ENCODE measurements around the gene KLK4.

Gene KLK4, protein sequence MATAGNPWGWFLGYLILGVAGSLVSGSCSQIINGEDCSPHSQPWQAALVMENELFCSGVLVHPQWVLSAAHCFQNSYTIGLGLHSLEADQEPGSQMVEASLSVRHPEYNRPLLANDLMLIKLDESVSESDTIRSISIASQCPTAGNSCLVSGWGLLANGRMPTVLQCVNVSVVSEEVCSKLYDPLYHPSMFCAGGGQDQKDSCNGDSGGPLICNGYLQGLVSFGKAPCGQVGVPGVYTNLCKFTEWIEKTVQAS

DNA sequence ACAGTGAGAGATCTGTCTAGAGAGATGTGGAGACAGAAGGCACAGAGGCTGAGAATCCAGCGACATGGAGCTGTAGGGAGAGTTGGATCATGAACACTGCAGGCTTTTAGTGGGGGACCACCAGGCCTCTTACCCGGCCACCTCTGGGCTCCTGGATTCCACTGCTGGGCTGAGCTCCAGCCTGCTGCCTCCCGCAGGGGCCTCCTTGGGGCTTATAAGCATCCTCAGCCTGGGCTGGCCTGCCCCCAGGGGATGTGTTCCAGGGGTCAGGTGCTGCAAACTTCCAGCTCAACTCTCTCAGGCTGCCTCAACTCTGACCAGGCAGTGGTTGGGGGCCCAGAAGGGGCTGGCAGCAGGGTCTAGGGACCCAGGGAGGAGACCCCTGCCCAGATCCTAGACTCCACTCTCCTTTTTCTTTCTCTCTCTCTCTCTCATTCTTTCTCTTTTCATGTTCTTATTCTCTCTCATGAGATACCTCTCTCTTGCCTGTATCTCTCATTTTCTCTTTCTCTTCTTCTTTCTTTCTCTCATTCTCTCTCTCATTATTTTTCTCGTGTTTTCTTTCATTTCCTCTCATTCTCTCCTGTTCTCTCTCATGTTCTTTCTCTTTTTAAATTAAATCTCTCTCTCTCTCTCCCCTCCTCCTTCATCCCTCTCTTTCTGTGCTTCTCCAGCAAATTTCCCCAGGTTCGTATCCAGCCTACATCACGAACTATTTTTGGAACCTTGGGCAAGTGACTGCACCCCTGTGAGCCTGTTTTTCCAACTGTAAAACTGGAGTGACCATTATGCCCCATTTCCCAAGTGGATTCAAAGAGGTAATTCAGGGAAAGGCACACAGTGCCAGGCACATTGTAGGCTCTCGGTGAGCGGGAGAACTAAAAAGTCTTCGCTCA is at the start of gene KLK4:
TSS of gene KLK4 (minus strand) at position 190 of the 896 bp plus-strand sequence. CDS start 657 bp downstream, outside the sequence.
- no peak for DNase-seq

DNA sequence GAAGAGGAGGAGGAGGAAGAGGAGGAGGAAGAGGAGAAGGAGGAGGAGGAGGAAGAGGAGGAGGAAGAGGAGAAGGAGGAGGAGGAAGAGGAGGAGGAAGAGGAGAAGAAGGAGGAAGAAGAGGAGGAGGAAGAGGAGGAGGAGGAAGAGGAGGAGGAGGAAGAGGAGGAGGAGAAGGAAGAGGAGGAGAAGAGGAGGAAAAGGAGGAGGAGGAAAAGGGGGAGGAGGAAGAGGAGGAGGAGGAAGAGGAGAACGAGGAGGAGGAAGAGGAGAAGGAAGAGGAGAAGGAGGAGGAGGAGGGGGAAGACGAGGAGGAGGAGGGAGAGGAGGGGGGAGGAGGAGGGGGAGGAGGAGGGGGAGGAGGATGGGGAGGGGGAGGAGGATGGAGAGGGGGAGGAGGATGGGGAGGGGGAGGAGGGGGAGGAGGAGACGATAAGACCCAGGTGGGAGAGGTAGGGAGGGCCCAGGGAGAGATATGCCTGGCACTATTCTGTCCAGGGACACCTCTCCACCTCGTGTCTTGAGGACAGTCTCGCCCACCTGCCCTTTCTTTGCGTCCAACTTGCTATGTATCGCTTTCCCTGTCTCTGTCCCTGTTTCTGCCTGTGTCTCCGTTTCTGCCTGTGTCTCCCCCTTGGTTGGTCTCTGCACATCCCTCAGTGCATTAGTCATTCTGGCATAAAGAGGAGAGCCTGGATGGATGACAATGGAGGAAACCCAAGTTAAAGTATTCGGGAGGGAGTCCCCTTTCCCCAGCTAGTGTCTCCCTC is 48.7 kb upstream of the KLK4 start:
- DNase-seq = no peak

DNA sequence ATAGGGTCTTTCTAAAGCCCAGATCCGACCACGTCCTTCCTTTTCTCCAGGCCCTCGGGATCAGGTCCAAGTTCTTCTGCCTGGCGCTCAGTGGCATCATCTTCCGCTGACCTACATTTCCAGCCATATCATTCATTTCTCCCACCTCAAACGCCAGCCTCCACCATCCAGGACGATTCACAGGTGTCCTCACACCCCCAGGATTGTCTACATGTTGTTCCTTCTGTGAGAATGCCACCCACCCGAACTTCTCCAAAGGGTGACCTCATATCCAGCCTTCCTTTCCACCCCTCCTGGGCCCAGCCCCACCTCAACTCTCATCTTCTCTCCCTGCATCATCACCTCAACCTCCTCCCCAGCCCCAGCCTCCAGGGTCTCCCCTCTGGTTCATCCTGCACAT is 46.4 kb upstream of the KLK4 start:
- DNase-seq = no peak

DNA sequence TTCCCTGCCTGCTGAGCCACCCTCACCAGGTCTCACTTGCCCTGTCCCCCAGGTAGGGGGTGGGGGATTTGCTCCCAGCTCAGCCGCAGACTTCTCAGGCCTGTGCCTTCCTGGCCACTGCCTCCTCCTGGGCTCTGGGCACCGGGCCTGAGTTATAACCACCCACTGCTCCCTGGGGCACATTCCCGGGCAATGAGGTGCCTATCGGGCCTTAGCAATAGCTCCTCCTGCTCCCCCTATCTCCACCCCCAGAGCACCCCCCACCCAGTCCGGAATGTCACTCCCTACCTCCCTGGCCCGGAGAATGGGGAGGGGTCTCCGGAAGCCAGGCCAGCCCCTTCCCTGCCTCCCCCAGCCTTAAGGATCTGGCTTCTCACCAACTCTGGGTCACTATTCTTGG is 41.7 kb upstream of the KLK4 start, which contains the start of gene KLK5:
TSS of gene KLK5 (minus strand) at position 129 of the 400 bp plus-strand sequence. CDS start 381 bp downstream, outside the sequence.
- DNase-seq = no peak

DNA sequence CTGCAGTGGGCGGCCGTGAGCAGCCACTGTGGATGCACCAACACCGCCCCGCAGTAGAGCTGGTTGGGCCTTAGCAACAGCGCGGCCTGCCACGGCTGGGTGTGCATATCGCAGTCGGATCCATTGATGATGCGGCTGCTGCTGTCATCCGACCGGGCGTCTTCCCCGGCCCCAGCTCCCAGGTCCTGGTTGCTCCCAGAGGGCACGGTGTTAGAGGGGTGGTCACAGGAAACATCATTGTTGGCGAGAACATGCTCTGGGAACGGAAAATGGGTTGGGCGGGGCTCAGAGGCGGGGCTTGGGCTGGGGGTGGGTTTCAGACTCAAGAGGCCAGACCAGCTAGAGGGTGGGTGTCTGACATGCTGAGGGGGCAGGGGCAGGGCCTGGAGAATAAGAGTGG is 38.7 kb upstream of the KLK4 start:
- DNase-seq = no peak

DNA sequence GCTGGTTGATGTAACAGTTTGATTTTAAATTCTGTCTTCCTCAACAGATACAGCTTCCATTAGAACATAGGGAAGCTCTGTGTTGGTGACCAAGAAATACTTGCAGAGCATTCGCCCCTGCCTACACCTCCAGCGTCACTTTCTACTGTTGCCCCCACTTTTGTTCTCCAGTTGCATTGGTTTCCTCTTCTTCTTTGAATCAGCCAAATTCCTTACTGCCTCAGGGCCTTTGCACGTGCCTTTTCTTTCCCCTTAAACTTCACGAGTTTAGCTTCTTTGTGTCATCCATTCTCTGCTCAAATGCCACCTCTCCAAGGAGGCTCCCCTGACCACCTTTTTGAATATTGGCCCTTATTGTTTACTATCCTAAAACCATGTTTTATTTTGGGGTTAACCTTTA is 35.9 kb upstream of the KLK4 start:
- no peak for DNase-seq

DNA sequence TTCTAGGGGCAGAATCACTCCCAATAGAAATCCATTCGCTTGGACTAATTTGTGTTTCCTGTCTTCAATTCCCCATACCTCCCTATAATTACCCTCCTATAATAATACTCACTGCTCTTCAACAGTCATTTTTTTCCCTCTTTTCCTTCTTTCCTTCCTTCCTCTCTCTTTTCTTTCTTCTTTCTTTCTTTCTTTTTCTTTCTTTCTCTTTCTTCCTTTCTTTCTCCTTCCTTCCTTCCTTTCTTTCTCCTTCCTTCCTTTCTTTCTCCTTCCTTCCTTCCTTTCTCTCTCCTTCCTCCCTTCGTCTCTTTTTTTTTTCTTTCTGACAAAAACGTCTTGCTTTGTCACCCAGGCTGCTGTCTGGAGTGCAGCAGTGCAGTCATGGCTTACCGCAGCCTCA is 33.6 kb upstream of the KLK4 start:
- no peak for DNase-seq

DNA sequence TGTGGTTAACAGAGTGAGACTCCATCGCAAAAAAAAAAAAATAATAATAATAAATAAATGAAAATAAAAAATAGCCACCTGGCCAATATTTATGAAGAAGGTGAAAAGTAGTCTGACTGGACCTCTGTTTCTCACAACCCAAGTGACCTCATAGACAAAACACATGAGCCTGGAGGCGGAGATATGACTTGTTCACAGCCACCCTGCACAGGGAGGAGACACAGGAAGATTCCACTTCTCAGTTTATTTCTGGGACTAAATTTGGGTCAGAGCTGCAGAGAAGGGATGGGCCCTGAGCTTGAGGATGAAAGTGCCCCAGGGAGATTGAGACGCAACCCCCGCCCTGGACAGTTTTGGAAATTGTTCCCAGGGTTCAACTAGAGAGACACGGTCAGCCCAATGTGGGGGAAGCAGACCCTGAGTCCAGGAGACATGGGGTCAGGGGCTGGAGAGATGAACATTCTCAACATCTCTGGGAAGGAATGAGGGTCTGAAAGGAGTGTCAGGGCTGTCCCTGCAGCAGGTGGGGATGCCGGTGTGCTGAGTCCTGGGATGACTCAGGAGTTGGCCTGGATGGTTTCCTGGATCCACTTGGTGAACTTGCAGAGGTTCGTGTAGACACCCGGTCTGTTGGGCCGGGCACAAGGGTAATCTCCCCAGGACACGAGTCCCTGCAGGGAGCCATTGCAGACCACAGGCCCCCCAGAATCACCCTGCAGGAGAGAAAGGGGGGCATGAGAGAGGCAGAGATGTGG is 32.1 kb upstream of the KLK4 start:
- no peak for DNase-seq

DNA sequence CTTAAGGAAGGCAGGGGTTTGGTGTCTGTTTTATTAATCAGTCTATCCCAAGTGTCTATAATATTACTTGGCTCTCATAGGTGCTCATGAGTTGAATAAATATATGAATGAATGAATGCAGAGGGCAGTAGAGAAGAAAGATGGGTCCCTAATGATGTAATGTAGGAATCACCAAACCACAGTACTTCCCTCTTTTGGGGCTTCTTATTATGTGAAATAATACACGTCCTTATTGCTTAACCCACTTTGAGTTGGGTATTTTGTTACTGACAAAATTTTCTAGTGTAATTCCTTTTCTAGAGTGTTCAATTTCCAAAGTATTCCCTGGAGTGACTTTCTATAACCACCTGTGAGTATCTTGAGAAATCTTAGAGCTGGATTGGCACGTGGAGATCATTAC is 28.4 kb upstream of the KLK4 start:
- DNase-seq = no peak

DNA sequence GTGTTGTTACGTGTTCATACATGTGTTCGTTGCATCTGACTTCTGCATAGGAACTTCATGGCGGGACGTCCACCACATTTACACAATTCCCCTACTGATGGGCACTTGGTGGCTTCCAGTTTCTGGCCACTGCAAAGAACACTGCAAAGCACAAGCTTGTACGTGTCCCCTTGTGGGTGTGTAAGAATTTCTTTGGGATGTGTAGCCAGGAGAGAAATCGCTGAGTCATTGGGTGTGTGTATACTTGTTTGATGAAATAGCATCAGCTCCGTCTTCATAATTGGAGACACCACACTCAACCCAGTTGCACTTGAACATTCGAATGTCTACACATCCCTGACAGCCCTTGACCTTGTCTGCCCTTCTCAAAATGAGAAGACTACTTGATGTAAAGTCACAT is 22.4 kb upstream of the KLK4 start:
- no peak for DNase-seq

DNA sequence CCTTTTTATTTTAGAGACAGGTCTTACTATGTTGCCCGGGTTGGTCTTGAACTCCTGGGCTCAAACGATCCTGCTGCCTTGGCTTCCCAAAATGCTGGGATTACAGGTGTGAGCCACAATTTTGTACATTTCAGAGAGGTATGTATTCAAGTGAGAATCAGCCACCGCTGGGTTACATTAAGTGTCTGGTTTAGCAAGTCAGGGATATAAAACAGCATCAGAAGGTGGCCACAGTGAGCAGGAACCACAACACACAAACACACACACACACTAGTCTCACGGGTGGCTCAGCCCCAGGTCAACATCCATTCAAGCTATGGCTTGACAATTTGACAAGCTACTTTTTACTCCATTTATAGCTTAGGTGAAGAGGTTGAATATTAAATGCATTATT is 21.5 kb upstream of the KLK4 start:
- DNase-seq = no peak

DNA sequence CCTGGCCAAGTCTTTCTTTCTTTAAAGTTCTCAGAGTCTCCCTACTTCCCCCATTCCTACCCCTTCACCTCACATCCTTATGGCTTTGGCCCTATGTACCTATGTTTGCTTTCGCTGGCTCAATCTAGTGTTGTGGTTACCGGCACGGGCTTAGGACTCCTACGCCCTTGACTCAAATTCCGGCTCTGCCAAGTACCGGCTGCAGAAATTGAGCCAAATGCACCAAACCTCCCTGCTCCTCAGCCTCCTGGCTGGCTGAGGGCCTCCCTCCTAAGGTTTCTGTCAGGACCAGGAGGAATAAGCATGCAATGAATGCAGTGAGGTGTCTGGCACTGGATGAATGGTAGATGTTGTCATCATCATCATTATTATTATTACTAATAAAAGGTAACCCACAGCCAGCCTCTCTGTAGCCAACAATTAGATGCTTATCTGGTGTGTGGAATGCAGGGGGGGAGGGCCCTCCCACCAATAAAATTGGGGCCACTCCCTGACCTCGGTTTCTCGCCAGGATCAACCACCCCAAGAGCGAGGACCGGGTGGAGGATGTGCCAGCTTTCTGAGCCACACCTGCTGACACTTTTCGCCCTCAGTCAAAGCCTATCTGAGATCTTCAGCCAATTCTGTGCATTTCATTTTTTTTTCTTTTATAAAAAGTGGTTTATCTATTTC is 21.0 kb upstream of the KLK4 start:
- DNase-seq = no peak

DNA sequence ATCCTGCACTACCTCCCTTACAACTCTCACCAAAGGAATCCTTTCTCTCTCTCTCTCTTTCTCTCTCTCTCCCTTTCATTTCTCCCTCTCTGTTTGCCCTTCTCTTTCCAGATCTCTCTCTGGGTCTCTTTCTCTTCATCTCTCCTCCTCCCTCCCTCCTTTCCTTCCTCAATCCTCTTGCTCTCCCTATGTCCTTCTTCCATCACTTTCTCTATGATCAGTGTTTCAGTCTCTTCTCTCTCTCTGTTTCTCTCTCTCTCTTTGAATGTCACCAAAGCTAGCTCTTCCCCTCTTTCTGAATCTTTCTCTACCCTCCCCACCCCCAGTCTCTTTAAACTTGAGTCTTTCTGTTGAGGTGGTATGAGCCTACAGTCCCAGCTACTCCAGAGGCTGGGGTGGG is 19.8 kb upstream of the KLK4 start:
- no peak for DNase-seq

DNA sequence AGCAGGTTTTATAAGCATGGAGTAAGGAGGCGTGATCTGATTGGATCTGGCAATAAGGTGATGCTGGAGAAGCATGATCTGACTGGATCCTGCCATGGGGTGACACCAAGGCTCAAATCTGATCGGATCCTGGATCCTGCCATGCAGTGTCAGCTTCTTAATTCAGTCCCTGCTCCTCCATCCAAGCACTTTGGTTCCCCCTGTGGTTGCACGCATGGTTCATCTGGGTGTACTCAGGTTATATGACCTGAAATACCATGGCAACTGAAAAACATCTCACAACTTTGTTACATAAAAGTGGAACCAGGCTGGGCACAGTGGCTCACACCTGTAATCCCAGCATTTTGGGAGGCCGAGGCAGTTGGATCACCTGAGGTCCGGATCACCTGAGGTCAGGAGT is 17.6 kb upstream of the KLK4 start:
- no peak for DNase-seq

DNA sequence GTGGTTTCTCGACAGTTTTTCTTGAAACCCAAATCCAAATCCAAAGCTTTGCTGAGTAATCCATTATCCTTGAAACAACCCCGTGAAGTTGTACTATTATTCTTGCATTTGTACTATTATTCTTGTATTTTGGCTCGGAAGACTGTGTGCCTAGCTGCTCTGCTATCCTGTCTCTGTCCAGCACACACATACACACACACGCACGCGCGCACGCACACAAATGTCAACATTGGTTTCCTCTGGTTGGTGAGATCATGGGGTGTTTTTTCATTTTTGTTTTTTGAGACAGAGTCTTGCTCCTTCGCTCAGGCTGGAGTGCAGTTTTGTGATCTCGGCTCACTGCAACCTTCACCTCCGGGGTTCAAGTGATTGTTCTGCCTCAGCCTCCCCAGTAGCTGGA is 14.9 kb upstream of the KLK4 start:
- no peak for DNase-seq

DNA sequence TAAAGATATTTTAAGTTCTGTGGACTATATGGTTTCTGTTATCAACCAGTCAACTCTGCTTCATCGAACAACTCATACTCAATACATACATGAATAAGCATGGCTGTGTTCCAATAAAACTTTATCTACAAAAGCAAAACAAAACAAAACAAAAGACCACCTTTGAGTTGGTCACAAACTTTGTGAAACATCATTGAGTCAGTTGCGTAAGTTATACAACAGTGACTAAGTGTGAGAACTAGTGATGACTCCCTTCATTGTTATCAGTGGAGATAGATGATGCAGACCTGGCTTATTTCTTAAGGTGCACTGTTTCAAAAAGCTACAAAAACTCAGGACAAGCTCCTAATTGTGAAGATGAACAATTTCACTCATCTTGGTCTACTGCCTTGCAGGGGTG is 14.5 kb upstream of the KLK4 start:
- DNase-seq = no peak

DNA sequence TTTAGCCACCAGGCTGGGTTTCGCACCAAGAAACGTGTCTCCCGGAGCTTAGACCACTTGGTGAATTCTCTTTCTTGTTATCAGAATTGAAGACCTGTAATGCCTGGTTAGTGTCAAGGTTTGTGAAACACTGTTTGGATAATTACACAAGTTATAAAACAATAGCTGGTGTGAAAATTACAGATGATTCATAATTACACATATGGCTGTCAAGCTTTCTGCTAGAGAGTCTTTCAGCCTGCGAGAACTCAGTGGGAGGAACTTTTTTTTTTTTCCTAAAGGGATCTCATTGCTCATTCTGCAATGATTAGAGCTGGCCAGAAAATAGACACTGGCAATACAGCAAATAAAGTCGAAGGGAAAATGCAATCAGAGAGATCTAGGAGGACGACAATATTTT is 13.4 kb upstream of the KLK4 start:
- no peak for DNase-seq

DNA sequence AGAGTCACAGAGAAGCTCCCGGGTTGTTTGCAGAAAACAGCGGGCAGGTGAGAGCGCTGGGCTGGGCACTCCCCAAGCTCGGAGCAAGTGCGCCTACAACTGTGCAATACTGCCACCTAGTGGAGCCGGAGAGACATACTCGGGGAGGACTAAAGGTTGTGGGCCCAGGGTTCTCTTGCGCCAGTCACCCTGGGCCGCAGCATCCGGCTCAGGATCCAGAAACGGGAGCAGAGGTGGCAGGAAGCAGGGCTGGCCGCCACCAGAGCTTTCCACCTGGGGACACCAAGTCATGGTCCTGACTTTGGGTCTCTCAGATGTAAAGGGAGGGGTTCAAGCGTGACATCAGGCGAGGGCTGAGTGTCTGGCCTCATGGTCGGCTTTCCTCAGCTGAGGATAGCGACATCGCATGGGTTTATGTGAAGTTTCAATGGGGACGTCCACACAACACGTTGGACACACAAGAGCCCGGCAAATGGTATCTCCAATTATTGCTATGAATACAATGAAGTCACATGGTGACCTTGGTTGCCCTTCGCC is 11.2 kb upstream of the KLK4 start:
- peak; percentile 65 for DNase-seq

DNA sequence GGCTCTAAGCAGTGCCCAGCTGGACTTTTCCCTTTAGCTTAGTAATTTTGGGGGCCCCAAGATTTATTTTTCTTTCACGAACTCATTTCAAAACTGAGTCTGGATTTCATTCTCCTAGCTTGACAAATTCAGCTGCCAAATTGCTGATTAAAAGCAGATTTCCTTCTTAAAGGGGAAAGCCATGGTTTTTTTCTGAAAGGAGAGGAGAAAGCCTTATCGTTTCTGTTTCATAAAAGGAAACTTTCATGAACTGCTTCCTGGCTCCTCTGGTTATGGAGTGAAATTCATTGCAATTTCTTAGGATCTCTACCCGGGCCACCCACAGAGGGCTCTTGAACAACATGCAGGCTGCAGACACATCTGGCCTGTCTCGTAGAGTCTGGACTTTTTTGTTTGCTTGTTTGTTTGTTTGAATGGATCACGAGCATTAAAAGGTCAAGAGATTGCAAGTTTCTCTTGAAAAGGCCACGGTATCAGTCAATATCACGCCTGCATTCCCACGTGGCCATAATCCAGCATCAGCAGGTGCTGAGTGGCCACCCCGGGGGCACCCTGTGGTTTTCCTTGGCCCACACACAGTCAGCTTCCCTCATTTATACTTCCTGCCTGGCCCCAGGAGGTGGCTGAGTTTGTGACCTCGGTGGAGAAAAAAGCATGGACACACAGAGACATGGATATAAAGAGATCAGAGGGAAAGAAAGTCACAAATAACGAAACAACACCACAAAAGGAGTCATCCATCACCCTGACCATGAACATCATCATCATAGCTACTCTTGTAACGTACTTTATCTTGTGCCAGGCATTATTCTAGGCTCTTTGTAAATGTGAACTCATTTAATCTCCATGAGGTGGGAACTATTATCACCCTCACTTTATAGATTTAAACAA is 10.5 kb upstream of the KLK4 start:
- DNase-seq = no peak

DNA sequence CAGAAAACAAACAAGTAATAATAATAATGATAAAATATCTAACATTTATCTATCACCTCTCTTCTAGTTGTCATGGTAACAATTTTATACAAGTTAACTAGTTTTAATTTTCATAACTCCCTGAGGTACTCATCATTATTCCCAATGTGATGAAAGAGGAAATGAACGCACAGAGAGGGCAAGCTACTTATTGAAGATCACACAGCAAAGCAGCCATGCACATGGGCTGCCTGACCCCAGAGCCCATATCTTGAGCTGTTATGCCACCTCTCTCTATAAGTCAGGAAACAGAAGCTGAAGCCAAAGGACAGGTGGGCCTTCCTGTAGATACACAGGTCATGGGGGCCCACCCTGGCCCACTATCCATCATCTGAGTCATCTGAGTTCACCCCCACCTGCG is 4.9 kb upstream of the KLK4 start:
- DNase-seq = no peak

All from NCI-H2171 (cell line).